Neural cell (in vitro differentiated cells): ENCODE measurements around the gene CYP1A2.

Source experiments
- EP300 ChIP-seq: fragments of 450-650 bp; conservative IDR thresholded peaks from 2 replicates; pipeline ENCODE4 v1.6.1; 2014; ENCODE audit warnings: antibody characterized with exemption, mild to moderate bottlenecking, moderate library complexity; ENCODE audit not compliant: poor library complexity, severe bottlenecking
- EZH2 ChIP-seq: fragments of 200-600, 300-800 bp; shearing (Covaris generic), sonication (generic); IDR thresholded peaks from 2 replicates; pipeline ENCODE4 v1.6.1; 2014; ENCODE audit warnings: antibody characterized with exemption, low read length, borderline replicate concordance, mild to moderate bottlenecking; ENCODE audit not compliant: insufficient read depth, poor library complexity, severe bottlenecking
- MXI1 ChIP-seq: fragments of 450-650 bp; conservative IDR thresholded peaks from 2 replicates; pipeline ENCODE4 v1.6.1; 2014; ENCODE audit warnings: antibody characterized with exemption, mild to moderate bottlenecking; ENCODE audit not compliant: poor library complexity, severe bottlenecking
- POLR2AphosphoS5 ChIP-seq: IDR thresholded peaks from 2 replicates; pipeline ENCODE4 v1.6.1; 2012
- RAD21 ChIP-seq: fragments of 450-650 bp; conservative IDR thresholded peaks from 2 replicates; pipeline ENCODE4 v1.6.1; 2014; ENCODE audit warnings: antibody characterized with exemption, mild to moderate bottlenecking, moderate library complexity
- TAF1 ChIP-seq: IDR thresholded peaks from 2 replicates; pipeline ENCODE4 v1.6.1; 2012; ENCODE audit warnings: low read depth
- TF ChIP-seq, protein P1 (sequence below): fragments of 450-650 bp; IDR thresholded peaks from 2 replicates; pipeline ENCODE4 v1.5.1; 2014; ENCODE audit warnings: antibody characterized with exemption, mild to moderate bottlenecking, moderate library complexity; ENCODE audit not compliant: poor library complexity, severe bottlenecking
- TF ChIP-seq, protein P2 (sequence below): IDR thresholded peaks from 2 replicates; pipeline ENCODE4 v1.6.1; 2012; ENCODE audit warnings: borderline replicate concordance

DNA sequence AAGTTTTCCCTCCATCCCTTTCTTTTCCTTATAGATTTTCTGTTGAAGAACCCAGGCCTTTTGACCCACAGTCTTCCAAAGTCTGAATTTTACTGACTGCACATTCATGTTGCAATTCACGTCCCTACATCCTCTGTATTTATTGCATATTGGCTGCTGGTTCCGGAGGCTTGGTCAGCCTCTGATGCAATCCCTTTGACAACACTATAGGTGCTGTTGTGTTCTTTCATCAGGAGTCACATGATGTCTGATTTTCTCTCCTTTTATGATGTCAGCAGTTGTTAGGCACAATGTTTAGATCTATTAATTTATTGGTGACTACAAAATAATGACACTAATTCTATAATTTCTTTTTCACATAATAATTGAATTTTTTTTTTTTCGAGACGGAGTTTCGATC is 32.0 kb upstream of the CYP1A2 start:
- TF ChIP-seq EP300 (no peak), MXI1 (no peak), EZH2 (no peak), RAD21 (no peak), POLR2AphosphoS5 (no peak), TAF1 (no peak)
- TF ChIP-seq, protein P1, sequence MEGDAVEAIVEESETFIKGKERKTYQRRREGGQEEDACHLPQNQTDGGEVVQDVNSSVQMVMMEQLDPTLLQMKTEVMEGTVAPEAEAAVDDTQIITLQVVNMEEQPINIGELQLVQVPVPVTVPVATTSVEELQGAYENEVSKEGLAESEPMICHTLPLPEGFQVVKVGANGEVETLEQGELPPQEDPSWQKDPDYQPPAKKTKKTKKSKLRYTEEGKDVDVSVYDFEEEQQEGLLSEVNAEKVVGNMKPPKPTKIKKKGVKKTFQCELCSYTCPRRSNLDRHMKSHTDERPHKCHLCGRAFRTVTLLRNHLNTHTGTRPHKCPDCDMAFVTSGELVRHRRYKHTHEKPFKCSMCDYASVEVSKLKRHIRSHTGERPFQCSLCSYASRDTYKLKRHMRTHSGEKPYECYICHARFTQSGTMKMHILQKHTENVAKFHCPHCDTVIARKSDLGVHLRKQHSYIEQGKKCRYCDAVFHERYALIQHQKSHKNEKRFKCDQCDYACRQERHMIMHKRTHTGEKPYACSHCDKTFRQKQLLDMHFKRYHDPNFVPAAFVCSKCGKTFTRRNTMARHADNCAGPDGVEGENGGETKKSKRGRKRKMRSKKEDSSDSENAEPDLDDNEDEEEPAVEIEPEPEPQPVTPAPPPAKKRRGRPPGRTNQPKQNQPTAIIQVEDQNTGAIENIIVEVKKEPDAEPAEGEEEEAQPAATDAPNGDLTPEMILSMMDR, result no peak
- TF ChIP-seq, protein P2, sequence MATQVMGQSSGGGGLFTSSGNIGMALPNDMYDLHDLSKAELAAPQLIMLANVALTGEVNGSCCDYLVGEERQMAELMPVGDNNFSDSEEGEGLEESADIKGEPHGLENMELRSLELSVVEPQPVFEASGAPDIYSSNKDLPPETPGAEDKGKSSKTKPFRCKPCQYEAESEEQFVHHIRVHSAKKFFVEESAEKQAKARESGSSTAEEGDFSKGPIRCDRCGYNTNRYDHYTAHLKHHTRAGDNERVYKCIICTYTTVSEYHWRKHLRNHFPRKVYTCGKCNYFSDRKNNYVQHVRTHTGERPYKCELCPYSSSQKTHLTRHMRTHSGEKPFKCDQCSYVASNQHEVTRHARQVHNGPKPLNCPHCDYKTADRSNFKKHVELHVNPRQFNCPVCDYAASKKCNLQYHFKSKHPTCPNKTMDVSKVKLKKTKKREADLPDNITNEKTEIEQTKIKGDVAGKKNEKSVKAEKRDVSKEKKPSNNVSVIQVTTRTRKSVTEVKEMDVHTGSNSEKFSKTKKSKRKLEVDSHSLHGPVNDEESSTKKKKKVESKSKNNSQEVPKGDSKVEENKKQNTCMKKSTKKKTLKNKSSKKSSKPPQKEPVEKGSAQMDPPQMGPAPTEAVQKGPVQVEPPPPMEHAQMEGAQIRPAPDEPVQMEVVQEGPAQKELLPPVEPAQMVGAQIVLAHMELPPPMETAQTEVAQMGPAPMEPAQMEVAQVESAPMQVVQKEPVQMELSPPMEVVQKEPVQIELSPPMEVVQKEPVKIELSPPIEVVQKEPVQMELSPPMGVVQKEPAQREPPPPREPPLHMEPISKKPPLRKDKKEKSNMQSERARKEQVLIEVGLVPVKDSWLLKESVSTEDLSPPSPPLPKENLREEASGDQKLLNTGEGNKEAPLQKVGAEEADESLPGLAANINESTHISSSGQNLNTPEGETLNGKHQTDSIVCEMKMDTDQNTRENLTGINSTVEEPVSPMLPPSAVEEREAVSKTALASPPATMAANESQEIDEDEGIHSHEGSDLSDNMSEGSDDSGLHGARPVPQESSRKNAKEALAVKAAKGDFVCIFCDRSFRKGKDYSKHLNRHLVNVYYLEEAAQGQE, result no peak
